HG02938 (cell line): ENCODE results near the gene USF1.

Source experiments
- ATAC-seq: cut with Tn5 transposase; IDR thresholded peaks from one replicate; pipeline ENCODE4 v1.9.1; 2021; ENCODE audit warnings: mild to moderate bottlenecking, moderate library complexity; ENCODE audit not compliant: unreplicated experiment

USF1 gene, protein sequence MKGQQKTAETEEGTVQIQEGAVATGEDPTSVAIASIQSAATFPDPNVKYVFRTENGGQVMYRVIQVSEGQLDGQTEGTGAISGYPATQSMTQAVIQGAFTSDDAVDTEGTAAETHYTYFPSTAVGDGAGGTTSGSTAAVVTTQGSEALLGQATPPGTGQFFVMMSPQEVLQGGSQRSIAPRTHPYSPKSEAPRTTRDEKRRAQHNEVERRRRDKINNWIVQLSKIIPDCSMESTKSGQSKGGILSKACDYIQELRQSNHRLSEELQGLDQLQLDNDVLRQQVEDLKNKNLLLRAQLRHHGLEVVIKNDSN

DNA sequence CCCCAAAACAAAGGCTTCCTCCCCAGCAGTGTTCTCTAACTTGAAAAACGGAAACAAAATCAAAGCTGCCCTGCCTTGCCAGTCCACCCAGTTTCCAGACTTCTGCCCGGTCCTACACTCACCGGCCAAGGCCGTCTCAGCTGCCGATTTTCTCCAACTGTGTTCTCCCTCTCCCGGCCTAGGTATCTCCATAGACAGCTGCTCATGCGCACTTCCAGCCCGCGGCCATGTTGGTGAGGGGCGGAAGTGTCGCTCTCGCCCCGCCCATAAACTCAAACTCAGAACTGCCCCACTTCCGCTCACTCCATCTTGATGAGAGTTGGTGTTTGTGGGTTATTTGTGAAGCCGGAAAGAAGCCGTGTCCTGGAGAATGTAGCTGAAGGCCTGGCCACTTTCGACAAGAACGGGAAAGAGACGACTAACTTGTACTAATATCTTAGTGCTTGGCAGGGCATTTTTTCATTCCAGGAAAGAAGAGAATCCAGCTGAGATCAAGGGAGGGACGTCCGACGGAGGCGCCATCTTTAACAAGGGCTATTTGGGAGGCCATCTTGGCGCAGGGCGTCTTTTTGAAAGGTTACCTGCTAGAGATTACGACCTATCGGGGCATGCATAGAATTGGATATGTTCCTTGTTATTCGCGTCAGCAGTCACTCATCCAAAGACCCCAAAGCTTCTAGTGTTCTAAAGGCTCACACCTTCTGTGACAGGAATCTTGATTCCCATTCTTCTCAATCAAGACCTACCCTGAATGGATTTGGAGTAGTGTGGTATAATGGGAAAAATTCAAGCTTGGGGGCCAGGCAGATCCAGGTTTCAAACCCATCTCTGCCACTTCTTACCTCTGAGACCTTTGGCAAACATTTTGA is at the start of gene USF1:
TSS of gene USF1 (minus strand) at position 242 of the 869 bp plus-strand sequence. CDS start 2,702 bp downstream, outside the sequence.
- ATAC-seq, result peak; percentile 55

DNA sequence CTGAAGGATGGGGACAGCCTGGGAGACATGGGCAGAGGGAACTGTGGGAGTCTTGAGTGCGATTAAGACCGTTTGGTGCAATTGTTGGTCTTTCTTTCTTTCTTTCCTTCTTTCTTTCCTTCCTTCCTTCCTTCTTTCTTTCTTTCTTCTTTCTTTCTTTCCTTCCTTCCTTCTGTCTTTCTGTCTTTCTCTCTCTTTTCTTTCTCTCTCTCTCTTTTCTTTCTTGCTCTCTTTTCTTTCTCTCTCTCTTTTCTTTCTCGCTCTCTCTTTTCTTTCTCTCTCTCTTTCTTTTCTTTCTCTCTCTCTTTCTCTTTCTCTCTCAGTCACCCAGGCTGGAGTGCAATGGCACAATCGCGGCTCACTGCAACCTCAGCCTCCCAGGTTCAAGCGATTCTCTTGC is 49.5 kb upstream of the USF1 start:
- ATAC-seq, result no peak

DNA sequence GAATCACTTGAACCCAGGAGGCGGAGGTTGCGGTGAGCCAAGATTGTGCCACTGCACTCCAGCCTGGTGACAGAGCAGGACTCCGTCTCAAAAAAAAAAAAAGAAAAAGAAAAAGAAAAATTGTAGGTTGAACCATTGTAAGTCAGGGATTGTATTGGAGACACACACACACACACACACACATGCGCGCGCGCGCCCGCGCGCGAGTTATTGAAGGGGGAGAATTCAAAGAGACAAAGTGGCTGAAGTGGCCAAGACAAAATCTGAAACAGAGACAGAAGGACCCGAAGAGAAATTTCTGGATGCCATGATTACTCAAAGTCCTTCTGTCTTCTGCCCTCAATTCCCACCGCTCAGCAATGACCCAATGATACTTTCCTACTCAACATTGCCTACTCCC is 48.7 kb upstream of the USF1 start:
- no peak for ATAC-seq

DNA sequence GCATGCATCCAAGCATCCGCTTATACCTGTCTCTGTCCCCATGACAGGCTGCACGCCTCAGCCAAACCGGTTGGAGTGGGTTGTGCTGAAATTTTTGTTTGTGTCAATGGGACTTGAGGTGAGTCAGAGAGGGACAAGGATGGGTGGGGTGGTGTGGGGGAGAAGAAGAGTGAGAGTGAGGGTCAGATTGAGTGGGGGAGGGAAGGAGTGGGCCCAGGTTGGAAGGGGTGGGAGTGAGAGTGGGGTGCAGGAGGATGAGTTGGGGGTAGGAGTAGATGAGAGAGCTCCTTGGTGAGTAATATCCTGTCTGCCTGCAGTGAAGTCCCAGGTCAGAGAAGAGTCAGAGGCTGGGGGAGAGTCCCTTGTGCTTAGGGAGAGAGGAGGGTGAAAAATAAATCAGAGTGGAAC is 46.8 kb upstream of the USF1 start:
- ATAC-seq, result no peak

DNA sequence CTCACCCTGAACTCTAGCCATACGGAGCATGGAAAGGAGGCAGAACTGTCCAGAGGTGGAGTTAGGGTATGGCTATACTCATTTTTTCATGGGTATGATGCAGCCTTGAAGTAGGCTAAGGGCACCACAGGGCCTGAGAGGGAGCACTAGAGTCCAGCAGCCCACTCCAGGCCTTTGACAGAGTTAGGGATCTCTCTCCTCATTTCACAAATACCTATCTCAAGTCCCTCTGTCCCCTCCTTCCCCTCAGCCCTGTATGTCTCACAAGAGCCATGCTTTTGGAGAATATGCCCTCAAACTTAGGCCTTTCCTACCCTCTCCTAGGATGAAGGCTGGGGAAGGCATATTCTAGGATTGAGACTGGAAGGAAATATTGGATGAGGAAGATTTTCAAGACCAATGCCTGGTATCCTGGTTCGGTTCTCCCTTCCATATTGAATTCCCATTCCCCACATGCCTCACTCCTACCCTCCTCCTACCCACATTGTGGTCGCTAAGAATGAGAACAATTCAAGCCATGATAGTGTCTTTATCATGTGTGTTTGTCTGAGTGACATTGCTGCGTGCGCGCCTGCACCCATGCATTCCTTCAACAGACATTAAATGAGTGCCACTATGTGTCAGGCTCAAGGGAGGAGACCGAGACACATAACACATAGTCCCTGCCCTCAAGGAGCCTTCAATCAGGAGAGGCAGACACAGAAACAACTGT is 46.2 kb upstream of the USF1 start:
- ATAC-seq, result no peak

DNA sequence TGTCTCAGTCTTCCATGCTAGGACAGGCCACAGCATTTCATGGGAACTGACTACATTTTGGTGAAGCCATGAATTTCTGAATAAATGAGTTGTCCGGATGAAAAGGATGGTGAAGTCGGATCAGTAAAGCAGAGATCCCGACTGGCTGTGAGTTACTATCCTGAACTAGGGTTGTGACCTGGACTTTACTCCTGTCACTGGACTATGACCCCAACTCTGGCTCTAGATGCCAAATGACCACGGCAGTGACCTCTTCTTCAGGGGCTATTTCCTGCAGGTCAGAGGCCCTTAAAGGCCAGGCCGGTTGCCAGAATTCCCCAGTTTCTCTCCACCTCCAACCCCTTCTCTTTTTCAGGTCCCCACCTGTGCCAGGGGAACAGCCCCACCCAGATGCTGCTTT is 45.3 kb upstream of the USF1 start:
- ATAC-seq, result no peak

DNA sequence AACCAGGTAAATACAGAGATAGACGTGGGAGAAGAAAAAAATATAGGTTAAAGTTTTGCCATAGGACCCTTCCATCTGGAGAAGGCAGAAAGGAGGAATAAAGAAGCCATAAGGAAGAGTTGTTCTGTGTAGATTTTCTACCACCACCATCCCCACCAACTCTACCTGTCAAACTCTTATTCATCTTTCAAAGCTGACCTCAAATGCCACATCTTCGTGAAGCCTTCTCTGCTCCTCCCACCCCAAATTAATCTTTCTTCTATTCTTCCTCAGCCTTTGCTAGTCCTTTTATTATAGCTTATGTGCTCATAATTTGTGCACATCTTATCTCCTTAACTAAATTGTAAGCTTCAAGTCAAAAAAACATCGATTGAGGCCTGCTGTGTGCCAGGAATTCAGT is 44.8 kb upstream of the USF1 start:
- no peak for ATAC-seq

DNA sequence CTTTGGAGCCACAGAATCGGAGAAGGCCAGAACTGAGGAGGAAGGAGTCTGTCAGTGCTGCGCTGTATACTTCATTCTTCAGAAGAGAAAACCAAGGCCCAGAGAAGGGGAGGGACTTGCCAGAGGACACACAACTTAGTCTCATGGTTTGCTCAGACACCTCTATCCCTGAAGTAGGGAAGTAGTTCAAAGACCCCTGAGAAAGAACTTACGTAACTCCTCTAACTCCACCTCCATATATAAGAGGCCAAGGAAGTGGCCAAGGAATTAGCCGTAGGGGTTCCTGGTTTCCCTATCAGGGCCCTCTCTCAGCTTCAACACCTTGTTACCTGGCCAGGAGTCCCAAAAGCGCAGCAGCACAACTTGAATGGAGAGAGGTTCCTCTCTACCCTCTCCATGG is 44.2 kb upstream of the USF1 start:
- ATAC-seq, result no peak

DNA sequence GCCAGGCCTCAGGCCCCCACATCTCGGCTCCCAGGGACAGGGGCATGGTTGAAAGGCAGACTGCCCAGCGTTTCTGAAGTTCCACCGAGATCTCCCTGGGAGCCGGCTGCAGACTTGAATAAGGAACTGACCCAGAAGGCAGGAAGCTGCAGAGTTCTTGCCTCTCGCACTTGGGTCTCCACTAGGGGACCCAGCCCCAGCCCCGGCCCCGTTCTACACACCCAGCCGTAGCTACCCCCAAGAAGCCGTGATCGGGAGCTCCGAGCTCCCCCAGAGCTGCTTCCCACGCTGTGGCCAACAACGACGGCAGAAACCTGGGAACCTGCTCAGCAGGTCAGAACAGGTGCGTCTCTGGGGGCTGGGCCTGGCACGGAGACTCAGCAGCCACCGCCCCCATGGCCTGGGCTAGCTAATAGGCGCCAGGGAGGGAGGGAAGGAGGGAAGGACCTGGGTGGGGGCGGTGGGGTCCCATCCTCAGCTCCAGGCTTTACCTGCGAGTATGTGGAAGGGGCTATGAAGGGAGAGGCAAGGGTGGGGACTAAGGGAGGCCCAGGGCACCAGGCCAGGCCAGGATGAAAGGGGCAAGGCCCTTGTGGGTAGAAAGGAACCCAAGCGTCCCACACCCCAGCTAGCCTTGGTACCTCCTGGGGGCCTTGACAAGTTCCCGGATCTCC is 43.6 kb upstream of the USF1 start, which contains the start of gene NECTIN4:
TSS of gene NECTIN4 (minus strand) at position 308 of the 674 bp plus-strand sequence. CDS start at position 46, 262 bp downstream.
- ATAC-seq, result no peak

DNA sequence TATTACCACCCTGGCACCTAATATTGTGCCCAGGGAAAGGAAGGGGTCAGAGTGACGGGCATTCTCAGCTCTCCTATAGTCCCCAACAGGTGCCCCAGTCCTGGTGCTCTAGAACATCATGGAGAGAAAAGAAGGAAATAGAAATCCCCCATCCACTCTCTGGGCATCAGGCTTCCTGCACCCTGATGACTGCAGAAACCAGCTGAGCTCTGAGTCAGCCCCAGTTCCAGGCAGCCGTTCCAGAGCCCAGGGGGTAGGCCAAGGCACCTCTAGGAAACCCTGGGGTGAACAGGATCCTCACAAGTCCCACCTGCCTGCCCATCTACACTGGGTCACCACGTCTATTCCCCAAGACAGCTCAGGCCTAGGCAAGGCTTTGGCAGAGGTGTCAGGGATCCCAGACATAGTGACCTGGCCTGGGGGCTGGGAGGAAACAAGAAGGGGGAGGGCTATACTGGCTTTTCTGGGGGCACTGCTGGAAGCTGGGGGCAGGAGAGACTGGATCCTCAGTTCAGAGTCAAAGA is 42.9 kb upstream of the USF1 start:
- no peak for ATAC-seq

DNA sequence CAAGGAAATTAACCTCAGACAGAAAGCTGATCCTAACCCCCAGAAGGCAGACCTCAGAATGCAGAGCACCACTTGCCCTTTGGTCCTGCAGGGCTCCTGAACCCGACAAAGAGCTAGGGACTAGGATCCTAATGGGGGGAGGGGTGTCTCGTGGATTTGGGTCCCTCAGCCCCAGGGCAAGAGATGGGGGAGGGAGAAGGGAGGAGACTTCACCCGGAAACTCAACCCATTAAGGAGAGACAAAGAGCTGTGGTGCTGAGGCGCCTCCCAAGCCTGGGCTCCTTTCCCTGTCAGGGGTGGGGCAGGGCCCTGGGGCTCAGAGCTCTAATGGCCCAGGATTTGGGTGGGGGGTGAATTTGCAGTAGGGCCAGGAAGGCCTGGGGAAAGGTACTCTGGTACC is 40.7 kb upstream of the USF1 start:
- ATAC-seq, result no peak

DNA sequence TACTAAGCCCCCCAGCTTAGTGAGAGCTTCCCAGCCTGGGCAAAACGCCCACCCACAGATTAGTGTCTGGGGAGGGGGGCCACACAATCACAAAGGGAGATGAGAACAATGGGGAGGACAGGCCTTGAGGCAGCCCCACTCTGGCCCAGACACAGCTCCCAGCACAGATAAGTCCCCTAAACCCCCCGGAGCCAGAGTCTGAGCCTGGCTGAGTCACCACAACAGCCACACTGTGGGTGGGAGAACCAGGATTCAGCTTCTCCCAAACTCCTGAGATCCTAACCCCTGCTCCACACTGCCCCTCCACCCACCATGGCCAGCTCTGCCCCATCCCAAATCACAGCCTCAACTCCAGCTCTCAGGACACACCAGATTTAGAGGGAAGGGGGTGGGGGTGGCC is 39.4 kb upstream of the USF1 start:
- no peak for ATAC-seq

DNA sequence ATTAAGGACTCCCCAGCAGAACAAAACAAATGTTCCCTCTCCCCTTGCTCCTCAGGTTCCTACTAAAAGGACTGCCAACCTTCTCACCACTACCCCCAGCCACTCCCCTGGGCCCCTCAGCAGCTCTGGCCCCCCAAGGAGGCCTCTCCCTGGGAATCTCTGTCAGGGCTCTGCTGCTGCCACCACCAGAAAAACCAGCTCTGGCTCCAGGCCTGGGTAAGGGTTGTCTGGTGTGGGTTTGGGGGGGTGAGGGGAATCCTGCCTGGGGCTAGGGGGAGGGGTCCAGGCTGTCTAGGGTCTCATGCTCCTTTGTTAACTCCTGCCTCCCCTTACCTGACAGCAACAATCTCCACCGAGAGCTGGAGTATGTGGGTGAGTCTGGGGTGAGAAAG is 38.8 kb upstream of the USF1 start:
- no peak for ATAC-seq

DNA sequence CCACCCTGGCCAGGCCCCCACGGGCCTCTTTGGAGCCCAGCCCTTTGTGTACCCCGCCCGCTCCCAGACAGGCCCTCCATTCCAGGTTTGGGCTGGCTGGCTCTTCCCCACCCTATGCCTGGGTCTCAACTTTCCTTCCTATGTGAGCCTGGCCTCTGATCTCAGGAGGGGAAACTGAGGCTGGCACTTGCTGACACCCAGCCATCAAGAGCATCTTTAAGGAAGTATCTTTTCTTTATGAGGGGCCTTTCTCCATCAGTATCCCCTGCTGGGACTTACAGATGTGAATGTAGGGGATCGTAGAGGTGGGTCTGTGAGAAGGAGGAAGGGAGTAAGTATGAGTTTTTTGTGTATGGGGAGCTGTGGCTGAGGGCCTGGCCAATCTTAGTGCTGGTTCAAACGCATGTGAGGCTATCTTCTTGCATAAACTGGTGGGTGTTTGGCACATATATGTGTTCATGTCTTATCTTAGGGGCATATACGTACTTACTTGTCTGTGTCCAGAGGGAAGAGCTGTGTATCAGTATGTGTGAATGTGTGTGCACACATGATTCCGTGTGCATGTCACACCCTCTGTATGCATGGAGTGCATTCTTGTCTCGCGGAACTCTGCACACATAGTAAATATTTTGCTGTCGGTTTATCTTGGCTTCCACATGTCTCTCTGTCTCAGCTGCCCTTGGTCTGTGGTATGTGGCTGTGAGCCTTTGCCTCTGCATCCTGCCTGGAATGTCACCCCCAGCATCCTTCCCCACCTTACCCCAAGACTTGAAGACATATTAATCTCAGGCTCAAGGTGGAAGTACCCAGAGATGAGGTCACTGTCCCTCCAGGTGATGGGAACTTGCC is 38.2 kb upstream of the USF1 start:
- ATAC-seq, result no peak

DNA sequence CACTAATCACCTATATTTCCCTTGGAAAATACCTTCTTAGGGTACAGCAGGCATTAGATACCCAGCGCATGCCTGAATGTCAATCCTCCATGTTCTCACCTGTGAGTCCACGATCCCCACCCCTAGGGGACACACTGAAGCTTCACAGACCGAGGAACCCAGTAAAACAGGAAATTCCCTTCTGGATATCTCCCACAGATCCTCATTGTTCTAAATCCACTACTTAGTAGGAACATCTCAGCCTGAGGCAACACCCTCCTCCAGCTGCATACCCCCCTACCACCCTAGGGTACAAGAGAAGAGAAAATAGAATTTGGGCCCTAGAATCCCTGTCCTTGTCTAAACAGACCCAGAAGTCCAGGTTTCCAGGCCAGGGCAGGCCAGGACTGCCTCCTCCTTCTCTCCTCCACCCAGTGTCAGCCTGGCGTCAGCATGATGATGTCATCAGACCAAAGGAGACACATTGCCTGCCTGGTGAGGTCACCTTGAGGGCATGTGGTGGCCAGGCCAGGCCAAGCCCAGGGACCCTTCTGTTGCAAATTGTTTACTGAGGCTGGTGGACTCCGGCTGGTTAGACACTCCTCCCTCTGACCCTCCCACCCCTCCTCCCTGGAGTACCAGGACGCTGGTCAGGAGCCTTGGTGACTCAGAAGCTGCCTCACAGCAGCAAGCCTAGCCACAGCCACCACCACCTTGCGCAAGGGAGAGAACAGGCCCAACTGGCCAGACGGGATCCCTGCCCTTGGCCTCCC is 37.4 kb upstream of the USF1 start:
- no peak for ATAC-seq

DNA sequence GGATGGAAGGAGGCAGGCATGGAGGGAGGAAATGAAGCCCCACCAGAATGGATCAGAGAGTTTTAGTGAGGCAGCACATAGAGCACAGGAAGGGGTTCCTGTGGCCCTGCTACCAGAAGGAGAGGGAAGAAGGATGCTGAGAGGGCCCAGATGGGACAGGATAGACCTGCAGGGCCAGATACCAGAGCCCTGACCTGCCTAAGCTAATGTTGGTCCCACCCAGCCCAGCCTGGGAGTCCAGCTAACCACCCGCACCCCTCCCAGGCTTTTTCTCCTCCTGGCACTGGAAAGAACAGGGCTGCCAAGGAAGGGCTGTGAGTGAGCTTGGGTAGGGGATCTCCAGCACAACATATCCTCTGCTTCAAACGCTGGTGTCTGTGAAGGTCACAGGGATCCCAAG is 36.7 kb upstream of the USF1 start:
- no peak for ATAC-seq

DNA sequence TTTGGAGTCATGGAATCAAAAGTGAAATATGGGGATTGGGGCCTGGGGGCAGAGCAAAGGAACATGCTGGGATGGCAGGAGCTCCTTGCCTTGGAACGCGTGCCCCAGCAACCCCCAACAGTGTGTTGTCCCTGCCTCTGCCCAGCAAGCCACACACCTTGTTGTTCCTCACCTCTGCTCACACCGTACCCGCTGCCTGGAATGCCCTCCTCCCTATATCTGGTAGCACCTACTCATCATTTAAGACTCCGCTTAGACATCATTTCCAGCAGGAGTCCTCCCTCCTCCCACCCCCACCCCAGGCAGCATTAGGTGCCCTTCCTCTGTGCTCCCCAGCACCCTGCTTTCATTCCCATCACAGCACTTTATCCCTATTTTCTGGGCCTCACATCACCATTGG is 35.7 kb upstream of the USF1 start:
- ATAC-seq, result no peak

DNA sequence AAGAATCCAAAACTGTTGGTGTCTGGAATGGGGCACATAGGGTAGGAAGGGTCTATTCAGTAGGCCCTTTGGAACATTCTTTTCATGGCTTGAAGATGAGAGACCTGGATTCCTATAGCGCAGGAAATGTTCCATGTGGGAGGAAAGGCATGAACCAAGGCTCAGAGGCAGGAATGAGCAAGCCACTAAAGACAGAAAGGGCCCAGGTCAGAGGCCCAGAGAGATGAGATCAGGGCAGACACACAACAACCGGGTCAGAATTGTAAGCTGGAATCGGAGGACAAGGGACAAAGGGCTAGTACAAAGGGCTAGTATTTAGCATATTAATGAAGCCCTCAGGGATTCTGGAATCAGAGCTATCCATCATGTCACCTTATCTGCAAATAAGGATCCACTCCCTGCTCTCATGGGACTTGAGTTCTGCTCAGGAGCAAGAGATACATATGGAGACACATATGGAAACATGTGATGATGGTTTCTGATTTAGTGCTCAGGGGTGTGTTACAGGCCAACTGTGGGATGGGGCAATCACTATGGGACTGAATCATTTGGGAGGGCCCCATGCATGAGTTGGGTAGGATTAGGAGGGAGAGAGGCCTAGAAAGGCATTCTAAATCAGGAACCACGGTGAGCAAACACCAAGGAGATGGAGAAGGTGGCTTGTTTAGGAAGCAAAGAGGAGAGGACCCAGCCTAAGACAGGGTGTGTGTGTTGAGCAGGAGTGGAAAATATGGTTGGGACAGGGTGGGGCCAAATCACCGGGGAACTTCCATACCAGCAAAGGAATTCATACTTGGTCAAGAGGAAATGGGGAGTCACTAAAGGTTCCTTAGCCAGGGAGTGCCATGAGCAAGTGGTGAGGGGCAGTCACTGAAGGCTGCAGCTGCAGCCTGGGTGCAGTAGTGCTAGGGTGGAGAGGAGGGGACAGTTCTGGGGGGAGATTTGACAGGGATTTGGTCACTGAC is 34.9 kb upstream of the USF1 start:
- no peak for ATAC-seq
